AML-193 (cell line): ENCODE data around the gene CLEC9A.

Source experiments
- DNase-seq, 2 experiments: peaks; one replicate each; lab custom pipeline; 2025; lab: John Stamatoyannopoulos, UW

Gene CLEC9A

DNA sequence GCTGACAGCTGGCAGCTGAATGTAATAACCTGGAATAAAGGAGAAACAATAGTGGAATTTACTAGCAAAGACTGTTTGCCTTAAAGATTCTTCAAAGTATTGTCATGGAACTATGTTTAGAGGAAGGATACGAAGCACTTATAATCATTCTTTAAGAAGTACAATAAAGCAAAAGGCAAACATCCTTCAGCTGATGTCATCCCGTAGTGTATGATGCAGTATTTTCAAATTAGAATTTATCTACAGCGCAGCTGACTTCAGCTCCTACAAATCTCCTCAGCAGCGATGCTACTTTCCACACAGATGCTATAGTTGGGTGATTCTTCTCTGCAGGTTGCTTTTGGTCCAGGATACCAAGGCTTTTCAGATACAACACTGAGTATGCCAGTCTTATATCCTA, 36.8 kb downstream of the CLEC9A start:
- DNase-seq: no peak

DNA sequence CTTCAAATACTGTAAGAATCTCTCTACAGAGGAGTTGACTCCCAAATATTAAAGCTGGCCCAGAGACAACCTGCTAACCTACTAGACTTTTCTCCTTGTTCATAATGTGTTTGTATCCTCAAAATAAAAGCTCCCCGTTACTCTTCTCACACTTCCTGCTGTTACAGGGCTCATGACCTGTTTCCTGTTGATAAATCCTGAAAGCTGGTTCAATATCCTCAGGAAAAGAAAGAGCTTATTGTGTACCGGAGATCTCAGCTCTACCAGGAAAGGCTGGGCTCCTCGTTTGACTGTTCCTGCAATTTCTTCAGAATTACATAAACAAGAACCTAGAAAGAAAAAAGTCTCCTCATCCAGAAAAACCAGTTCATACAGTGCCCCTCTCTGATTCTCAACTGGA, 37.5 kb downstream of the CLEC9A start:
- no peak for DNase-seq

DNA sequence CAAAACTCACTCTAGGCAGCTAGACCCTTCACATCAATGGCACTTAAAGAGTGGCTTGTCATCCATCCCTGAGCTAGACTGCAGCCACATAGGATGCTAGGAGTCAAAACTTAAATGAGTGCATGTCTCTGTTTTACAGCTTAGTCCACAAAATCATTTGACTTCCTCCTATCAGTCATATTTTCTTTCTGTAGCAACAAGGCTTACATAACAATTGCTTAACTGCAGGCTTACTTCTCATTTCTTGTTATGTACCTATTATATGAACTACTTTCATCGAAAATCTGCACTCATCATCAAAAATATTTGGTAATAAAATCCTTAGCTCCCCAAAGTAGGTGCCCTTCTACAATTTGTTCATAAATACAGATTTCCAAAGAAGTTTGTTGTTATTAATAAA, 38.2 kb downstream of the CLEC9A start:
- peak; percentile 88 to 97 for DNase-seq

DNA sequence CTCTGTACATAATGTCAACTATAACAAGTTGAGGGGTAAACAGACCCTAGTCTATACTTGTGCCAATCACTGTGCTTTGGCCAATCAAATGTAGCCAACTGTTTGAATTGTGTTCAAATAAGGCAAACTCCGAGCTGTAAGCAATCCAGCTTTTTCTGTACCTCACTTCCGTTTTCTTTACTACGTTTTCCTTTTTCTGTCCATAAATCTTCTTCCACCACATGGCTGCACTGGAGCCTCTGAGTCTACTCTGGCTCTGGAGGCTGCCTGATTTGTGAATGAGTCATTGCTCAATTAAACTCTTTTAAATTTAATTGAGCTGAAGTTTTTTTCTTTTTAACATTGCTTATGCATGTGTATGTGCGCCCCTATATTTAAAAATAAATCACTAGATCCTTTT, 38.6 kb downstream of the CLEC9A start:
- DNase-seq: peak; percentile 40 to 52

DNA sequence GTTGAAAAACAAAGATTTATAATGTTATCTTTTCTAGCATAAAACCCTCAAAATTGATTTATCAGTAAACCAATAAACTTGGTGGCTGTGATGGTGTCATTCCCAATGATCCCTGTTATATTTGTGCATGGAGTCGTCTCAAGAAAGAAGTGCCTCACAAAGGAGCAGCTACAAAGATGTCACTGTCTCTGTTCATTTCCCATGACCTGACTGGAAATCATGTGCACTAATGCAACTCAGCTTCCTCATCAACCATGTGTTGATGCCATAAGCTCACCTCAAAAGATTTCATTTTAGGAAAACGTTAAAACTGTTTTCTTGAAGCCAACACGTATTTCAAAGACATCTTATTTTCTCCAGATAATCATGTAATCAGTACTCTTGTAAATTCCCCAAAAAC, 39.5 kb downstream of the CLEC9A start:
- no peak for DNase-seq

DNA sequence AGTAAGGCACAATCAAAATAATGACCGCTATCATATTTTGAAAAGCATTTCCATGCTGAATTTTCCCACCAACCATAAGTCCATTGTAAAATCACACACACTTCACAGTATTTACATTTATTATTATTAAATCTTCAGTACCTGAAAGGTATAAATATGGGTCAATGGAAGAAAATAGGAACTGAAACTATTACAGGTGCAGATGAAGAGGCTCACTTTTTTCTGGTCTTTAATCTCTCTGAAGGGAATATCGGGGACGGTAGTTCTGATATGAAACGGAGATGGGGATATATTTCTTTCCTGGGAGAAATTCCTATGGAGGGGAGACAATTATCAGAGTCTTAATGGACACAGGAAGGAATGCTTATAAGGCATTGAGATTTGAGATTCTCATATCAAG, 39.9 kb downstream of the CLEC9A start:
- no peak for DNase-seq

DNA sequence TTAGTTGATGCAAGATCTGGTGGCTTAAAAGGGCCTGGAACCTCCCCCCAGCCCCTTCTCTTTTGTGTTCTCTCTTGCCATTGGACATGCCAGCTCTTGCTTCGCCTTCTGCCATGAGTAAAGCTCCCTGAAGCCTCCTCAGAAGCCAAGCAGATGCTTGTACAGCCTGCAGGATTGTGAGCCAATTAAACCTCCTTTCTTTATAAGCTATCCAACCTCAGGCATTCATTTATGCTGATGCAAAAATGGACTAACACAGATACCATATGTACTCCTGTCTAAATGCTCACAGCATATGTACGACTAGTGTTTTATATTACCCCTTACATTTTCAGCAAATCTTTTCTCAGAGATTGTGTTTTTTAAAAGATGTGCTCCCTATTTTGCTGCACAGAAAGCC, 41.6 kb downstream of the CLEC9A start:
- DNase-seq: no peak

DNA sequence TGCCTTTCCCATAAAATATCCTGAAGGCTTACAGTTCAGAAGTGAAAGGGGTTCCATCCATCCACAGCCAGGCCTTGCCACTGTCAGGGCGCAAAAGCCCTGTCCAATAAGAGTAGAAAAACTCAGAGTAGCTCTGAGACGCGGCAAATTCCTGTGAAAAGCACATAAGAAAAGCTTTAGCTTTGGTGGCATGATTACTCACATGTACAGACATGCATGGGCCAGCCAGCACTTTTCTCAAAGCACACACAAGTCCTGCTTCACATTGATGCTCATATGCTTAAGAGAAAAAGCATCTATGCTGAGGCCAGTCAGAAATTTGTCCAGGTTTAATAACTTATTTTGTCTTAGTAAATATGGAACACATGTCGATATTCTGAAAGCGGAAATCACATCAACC, 42.8 kb downstream of the CLEC9A start:
- no peak for DNase-seq

DNA sequence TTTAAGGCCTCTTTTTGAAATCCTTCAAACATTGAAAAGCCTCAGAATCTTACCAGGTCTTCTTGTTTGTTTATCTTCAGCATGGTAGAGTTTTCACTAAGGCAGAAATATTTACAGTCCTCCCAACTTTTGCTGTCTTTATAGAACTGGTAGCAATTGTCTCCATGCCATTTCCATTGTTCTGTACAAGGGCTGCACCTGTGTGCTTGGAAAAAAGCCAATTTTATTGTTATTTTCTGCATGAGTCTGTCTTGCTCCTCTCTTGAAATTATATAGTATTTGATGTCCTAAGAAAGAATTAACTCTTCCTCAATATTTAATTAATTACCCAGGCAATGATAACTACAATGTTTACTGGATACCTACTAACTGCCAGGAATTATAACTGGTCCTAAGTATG, 45.0 kb downstream of the CLEC9A start:
- no peak for DNase-seq

DNA sequence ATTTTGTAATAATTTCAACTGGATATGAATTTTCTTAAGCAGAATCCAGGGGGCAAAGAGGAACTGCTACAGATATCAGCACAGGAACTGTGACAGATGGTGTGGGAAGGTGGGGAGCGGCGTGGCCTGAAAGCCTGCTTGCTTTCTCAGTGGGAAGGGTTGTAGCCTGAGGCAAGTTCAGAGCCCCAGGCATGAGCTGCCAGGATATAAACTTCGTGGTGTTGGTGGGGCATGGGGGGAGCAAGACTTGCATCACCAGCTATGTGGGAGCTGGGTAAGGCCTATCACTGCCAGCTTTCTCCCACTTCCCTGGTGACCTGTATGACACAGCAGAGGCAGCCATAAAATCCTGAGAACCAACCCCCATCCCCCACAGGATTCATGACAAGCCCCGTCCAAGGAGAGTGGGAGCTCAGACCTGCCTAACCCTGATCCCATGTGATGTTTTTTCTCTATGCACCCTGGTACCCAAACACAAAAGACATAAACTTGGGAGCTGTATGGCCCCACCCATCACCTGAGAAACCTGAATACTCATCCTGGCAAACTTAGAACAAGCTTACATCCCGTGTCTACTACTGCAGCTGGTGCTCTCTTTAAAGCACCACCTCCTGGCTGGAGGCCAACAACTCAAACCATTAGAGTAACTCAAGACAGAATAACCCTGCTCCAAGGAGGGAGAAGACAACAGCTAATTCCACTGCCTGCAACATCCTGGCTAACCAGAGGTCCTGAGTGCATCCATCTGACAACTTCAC, 51.8 kb downstream of the CLEC9A start:
- peak; percentile 70 to 82 for DNase-seq

DNA sequence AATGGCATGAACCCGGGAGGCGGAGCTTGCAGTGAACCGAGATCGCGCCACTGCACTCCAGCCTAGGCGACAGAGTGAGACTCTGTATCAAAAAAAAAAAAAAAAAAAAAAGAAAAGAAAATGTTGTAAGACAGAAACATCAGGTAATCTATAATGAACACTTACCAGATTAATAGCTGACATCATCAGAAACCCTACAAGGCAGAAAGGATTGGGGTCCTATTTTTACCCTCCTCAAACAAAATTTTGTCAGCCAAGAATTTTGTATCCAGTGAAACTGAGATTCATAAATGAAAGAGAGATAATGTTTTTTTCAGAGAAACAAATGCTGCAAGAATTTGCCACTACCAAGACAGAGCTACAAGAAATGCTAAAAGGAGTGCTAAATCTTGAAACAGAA, 54.3 kb downstream of the CLEC9A start:
- DNase-seq: no peak

DNA sequence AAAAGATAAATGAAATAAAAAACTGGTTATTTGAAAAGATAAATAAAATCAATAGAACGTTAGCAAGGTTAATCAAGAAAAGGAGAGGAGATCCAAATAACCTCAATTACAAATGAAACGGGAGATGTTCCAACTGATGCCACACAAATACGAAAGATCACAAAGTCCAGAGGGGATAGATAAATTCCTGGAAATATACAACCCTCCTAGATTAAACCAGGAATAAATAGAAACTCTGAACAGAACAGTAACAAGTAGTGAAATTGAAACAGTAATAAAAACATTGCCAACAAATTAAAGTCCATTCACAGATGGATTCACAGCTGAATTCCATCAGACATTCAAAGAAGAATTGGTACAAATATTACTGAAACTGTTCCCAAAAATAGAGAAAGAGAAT, 55.9 kb downstream of the CLEC9A start:
- DNase-seq: no peak

DNA sequence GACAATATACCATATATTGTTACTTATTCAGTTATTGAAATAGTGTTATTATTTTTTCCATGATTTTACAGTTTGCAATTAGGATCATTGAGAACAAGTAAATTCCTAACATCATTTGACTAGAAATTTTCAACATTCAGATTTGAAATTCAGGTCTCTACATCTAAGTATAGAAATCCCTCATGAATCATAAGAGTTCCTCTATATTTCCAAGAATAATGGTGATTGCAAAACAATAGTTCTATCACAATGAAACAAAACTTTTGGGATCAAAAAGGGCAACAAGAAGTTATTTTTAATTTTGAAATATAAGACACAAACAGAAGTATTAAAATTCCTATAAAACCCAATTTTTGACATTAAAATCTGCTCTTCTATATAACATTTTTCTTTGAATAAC, 57.5 kb downstream of the CLEC9A start:
- DNase-seq: no peak

DNA sequence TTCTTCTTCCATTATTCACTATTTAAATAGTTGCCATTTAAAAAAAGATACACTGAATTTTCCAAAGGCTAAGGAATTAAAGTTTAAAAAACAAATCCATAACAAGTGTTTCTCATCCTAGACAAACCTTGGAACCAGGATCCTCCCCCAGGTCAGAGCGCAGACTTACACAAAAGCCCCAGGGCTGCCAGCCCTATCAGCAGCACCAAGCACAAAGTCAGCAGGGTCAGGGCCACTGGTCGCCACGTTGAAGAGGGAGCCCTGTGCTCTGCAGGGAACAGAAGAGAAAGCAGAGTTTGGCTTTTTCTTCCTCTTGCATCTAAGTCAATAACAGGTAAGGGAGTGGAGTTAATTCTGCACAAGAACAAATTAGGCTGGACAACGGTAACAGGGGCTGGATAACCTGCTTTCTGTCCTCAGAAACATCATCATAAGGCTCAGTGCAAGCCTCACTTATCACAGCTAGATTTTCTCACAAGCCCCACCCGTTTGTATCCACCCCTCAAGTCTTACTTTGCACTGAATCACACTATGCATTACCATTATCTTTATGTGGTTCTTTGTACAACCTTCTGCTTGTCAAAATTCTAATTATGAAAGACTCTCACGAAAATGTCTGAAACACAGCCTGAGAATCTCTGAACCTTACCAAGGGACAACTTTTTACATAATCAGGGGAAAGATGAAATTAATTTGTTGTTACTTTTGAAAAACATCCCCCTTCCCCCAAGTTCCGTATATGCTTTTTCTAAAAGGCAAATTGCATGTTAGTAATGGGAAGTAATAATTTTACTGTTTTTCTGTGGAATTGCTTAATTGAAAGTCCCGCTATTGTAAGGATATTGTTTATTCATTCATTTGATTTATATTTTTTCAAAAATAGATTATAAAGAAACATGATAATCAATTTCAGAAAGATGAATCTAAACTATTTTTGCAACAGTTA, 58.7 kb downstream of the CLEC9A start:
- DNase-seq: no peak

DNA sequence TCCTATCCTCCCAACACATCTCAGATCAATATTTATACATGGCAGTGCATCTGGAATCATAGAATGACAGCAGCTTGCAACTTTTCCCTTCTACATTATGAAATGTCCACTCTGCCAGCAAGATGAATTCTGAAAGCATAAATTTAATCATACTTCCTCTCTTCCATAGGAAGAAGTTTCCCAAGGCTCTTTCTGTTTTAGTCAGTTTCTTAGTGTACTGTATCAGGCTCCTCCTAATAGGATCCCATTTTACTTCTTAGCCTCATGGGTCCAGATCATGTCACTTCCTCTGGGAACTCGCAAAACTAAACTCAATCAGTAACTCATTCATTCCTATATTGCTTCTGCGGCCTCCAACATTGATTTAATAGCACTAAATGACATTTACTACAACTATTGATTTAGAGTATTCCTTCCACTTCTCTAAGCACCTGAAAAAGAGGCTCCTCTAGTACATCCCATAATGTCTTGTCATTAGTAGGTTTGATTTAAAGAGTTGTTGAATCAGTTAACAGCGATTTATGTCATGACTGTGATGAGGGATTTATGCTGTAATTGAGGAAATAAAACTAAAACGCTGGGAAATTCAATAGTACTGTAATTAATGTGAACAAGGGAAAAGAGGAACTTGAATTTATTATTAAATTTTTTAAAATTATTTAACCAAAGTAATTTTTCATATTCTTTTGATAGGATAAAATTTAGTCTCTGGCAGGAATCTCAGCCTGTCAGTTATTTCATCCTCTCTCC, 64.3 kb downstream of the CLEC9A start:
- no peak for DNase-seq

DNA sequence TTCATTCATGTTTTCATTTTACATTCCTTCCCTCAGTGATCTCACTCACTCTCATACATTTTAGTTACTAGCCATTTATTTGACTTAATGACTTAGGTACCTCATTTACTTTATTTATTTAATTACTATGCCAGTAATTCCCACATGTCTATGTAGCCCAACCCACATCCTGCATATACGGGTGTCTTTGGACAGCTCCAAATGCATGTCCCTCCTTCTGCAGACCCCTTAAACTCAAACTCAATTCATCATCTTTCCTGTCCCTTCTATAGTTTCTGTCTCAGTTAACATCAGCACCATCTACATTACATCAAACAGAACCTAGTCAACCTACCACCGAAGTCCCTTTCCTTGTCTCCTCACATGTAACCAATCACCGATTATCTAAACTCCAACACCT, 65.5 kb downstream of the CLEC9A start:
- no peak for DNase-seq

DNA sequence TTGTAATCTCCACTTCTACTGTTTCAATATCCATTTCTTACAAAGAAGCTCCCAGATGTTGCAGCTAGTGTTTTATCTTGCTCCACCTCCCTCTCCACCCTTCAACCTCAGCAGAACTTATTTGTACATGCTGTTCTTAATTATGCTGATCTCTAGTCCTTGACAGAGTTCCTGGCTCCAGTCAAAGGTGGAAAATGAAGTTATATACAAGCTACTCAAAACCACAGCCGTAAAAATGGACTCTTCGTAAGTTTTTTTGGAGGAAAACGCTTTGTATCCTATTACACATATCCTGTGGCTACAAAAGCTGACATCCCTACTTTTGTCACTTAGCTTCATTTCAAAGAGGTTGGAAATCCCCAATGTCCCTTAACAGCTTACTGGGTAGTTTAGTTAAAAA, 67.0 kb downstream of the CLEC9A start:
- DNase-seq: no peak

DNA sequence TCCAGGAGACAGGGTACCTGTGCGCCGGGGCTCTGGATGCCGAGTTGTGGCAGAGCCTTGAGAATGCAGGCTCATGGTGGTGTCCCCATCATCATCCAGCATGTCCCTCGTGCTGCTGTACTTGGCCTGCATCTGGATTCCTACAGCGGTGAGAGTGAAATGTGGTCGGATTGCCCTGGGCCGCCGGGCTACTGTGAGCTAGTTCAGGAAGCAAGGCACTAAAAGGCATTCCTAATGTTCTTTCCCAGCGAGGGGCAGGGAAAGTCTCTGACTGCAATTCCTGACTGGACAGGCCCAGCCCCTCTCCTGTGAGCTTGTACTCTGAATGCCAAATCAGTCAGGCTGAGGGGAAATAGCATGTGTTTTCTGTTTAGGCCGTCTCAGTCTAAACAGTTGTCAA, 68.3 kb downstream of the CLEC9A start, which contains the start of gene CLEC1A:
Gene CLEC1A (minus strand): TSS at position 195 of the 400 bp plus-strand sequence. CDS start 63 bp downstream, at position 132.
- no peak for DNase-seq

DNA sequence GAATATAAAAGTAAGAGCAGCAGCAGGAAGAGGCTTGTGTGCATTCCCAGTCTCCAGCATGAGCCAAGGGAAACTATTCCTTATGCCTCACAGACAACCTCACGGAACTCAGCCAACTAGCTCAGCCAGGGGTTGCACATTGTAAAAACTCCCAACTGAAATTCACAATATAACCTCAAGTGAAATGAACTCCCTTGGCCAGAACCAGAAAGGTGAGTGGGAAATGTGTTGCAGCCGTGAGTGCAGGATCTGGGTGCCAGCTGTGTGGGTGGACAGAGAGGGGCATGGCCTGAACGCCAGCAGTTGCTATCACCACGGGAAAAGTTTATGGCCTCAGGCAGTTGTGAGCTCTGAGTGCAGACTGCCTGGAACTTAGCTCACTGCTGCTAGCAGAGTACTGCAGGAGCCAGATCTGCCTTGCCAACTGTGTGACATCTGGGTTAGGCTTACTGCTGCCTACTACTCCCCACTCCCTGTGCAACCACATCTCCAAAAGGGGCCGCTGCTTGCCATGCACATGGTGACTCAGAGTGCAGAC, 70.6 kb downstream of the CLEC9A start:
- no peak for DNase-seq

DNA sequence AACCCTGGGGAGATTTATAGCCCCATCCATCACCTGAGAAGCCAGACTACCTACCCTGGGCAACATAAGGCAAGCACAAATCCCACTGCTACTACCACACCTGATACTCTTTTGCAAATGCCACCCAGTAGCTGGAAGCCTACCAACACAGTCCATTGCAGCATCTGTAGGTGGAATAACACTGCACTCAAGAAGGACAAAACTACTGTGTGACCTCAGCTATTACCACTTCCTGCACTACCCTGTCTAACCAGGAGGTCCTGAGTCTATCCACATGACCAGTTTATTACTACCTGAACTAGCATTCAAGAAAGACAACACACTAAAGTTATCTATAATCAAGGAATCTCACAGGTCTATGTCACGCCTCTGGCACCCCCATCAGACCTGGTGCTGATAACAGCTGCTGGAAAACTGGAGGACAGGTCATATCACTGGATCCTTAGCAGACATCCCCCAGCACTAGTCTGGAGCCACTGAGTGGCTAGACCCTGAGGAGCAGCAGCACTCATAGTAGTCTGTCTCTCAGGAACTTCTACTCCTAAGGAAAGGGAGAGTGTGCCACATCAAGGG, 71.3 kb downstream of the CLEC9A start:
- DNase-seq: no peak

DNA sequence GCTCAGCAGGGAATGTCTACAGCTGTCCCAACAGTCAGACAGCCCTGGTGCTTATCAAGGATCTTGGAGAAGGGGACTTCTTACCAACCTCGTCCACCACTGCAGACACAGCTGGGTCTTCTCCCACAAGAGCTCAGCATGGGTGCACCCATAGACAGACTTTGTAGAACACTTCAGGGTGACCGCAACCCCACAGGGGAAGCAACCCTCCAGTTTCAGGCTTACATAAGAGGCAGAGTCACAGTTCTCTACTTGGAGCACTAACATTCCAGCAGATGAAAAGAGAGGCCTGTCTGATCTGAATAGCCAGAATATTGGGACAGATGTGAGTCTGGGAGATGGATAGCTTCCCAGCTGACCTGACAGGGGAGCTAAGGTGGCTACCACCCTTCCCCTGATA, 71.8 kb downstream of the CLEC9A start:
- DNase-seq: no peak
